ENCODE data around the gene ATP8A2.

DNA sequence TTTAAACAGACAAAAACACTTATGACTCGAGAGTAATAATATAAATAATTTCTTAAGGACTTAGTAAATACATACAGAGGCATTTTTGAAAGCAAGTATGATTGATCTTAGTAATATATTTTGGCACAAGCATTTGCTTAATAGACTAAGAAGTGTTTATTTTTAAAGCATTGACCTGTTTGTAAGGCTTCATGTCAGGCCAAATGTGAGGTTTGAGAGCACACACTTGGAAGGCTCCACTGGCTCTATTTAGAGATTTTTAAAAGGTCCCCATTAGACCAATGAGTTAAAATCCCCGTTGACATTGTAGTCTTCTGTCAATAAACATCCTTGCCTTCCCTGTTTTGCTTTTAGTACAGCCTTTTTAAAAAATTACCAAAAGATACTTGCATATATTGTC is 50.4 kb downstream of the ATP8A2 start:
- TF ChIP-seq, protein P1, sequence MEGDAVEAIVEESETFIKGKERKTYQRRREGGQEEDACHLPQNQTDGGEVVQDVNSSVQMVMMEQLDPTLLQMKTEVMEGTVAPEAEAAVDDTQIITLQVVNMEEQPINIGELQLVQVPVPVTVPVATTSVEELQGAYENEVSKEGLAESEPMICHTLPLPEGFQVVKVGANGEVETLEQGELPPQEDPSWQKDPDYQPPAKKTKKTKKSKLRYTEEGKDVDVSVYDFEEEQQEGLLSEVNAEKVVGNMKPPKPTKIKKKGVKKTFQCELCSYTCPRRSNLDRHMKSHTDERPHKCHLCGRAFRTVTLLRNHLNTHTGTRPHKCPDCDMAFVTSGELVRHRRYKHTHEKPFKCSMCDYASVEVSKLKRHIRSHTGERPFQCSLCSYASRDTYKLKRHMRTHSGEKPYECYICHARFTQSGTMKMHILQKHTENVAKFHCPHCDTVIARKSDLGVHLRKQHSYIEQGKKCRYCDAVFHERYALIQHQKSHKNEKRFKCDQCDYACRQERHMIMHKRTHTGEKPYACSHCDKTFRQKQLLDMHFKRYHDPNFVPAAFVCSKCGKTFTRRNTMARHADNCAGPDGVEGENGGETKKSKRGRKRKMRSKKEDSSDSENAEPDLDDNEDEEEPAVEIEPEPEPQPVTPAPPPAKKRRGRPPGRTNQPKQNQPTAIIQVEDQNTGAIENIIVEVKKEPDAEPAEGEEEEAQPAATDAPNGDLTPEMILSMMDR (IDR thresholded peaks at IDR 0.05): no peak
- no peak for TF ChIP-seq TCF7L2 (IDR thresholded peaks at IDR 0.05; ENCODE audit: low read depth, low read length)
- TF ChIP-seq SIN3A (IDR thresholded peaks at IDR 0.05; ENCODE audit: borderline replicate concordance, insufficient read depth, low read depth, low read length): no peak
- TF ChIP-seq, protein P2, sequence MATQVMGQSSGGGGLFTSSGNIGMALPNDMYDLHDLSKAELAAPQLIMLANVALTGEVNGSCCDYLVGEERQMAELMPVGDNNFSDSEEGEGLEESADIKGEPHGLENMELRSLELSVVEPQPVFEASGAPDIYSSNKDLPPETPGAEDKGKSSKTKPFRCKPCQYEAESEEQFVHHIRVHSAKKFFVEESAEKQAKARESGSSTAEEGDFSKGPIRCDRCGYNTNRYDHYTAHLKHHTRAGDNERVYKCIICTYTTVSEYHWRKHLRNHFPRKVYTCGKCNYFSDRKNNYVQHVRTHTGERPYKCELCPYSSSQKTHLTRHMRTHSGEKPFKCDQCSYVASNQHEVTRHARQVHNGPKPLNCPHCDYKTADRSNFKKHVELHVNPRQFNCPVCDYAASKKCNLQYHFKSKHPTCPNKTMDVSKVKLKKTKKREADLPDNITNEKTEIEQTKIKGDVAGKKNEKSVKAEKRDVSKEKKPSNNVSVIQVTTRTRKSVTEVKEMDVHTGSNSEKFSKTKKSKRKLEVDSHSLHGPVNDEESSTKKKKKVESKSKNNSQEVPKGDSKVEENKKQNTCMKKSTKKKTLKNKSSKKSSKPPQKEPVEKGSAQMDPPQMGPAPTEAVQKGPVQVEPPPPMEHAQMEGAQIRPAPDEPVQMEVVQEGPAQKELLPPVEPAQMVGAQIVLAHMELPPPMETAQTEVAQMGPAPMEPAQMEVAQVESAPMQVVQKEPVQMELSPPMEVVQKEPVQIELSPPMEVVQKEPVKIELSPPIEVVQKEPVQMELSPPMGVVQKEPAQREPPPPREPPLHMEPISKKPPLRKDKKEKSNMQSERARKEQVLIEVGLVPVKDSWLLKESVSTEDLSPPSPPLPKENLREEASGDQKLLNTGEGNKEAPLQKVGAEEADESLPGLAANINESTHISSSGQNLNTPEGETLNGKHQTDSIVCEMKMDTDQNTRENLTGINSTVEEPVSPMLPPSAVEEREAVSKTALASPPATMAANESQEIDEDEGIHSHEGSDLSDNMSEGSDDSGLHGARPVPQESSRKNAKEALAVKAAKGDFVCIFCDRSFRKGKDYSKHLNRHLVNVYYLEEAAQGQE (IDR thresholded peaks at IDR 0.05; ENCODE audit: insufficient read depth in 1 of 2, low read depth in 2 of 2, low read length in 1 of 2): no peak

Measured in Panc1 (cell line).